Mucosa of descending colon (tissue), 3 donors: ENCODE data around the gene ECSCR. TPM values are rescaled to one million over a fixed set of nuclear protein-coding genes. Genes with fewer than 3 reads are reported as not detected.

ENCODE experiments used
- ATAC-seq: fragments of 200-7000 bp; cut with Tn5 transposase; one replicate; pipeline ENCODE4 v1.9.1; 2020; ENCODE audit warnings: mild to moderate bottlenecking, moderate library complexity
- DNase-seq, 3 donors: peaks; one replicate each; pipeline ENCODE4 v3.0.0-alpha.2; 2020
- H3K36me3 ChIP-seq: fragments of 200-600 bp; one replicate; pipeline ENCODE4 v1.8.0; 2021; ENCODE audit warnings: low read depth, mild to moderate bottlenecking
- H3K4me1 ChIP-seq: fragments of 200-600 bp; one replicate; pipeline ENCODE4 v1.8.0; 2021; ENCODE audit warnings: low read depth, mild to moderate bottlenecking
- H3K4me3 ChIP-seq: fragments of 200-600 bp; one replicate; pipeline ENCODE4 v1.8.0; 2021; ENCODE audit warnings: mild to moderate bottlenecking
- H3K9me3 ChIP-seq: fragments of 200-600 bp; one replicate; pipeline ENCODE4 v1.8.0; 2021; ENCODE audit warnings: mild to moderate bottlenecking
- intact Hi-C, 2 donors: fragments of 100-400 bp; cut with DNase I in 1 of 2; cut with micrococcal nuclease in 1 of 2; formaldehyde crosslinking; loops; one replicate each; pipeline versions ENCODE4 v1.11.0 to v1.11.1; 2022; cut with DNase I, micrococcal nuclease
- total RNA-seq, 3 donors: library from RNA; stranded (reverse); fragmentation: NEBNext Ultra II Directional in 2 of 3; extraction: Animal tissue kit (Norgen Biotek cat#: 25700) in 2 of 3; gene quantifications; one replicate each; pipeline versions ENCODE4 v1.2.1 to v1.2.4, GENCODE V29; 2021 to 2023
- TF ChIP-seq, protein P1 (sequence below): fragments of 200-600 bp; IDR thresholded peaks from one replicate; pipeline ENCODE4 v1.8.0; 2022; ENCODE audit warnings: antibody characterized with exemption, mild to moderate bottlenecking
- donor health status: DM: no; HTN: no; CAD: no; lungs with moderate emphysema.
- donor health status: DM: no; HTN: no; CAD: no.
- donor health status: DM: no; HTN: yes; CAD: no.

The ECSCR gene
- total RNA-seq, 3 donors from 2014 or later, result 3.4 to 8.5 (median 7.9) TPM

DNA sequence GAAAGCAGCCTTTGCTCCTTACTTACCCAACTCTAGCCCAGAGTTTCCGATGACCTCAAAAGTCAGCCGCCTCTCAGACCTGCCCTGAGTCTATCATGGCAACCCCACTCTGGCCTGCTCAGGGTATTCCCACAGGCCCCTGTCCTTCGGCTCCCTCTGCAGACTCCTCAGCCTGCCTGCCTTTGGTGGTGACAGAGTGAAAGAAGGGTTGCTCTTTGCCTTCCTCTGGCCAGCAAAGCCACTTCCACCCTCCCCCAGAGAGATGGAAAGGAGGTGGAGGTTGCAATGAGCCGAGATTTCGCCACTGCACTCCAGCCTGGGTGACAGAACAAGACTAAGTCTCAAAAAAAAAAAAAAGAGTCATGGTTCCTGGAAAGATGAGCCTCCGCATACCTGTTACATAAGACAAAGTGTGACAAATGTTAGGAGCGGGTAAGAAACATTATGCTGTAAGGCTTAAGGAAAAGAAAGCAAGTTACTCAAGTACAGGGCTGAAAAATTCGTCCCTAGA lies 5.9 kb upstream of the ECSCR start:
- H3K36me3 ChIP-seq, result no peaks in the 10 kb centered on the region
- DNase-seq (no peak), ATAC-seq (peak; percentile 28)
- peaks cover 3% of the 10 kb centered on the region for H3K4me1 ChIP-seq
- H3K9me3 ChIP-seq, result no peaks in the 10 kb centered on the region
- intact Hi-C loops, result no loop called here
- H3K4me3 ChIP-seq, result no peak overlapping the region
- TF ChIP-seq, protein P1, sequence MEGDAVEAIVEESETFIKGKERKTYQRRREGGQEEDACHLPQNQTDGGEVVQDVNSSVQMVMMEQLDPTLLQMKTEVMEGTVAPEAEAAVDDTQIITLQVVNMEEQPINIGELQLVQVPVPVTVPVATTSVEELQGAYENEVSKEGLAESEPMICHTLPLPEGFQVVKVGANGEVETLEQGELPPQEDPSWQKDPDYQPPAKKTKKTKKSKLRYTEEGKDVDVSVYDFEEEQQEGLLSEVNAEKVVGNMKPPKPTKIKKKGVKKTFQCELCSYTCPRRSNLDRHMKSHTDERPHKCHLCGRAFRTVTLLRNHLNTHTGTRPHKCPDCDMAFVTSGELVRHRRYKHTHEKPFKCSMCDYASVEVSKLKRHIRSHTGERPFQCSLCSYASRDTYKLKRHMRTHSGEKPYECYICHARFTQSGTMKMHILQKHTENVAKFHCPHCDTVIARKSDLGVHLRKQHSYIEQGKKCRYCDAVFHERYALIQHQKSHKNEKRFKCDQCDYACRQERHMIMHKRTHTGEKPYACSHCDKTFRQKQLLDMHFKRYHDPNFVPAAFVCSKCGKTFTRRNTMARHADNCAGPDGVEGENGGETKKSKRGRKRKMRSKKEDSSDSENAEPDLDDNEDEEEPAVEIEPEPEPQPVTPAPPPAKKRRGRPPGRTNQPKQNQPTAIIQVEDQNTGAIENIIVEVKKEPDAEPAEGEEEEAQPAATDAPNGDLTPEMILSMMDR, result no peak

DNA sequence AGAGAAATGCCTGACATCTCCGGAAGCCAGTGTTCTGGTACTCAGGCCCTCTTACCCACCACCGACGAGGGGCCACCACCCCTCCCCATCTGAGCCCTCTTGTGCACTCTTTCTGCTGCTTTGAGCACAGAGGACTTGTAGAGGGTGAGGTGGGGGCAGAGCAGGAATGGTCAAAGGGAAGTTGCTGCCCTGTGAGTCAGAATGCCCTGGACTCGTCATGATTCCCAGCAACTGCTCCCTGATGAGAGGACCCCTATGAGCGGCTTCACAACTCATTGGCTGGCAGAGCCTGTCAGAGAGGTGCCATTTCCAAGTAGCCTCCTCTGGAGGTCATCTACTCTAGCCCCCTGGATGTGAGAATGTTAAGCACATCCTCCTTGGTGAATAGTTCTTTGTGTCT lies 845 bp downstream of the ECSCR start:
- TF ChIP-seq, protein P1, result no peak

DNA sequence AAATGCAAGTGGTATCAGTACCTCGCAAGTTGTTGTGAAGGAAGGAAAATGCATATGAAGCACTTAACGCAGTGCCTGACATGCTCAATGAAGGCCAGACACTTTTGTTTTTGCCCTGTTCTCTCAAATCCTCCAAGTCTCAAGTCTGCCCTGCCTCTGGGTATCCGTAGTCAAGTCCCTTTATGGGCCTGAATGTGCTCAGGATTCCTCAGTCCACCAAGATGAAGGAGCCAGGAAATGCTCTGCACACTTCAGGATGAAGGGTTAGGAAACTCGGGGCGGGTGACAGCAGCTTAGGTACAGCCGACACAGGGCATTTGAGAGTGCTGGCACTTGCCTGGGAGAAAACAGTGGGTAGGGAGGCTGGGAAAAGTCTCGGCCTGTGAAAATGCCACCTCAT lies 1.4 kb downstream of the ECSCR start:
- ATAC-seq, result no peak
- intact Hi-C loops, result no loop called here
- DNase-seq, result no peak
- TF ChIP-seq, protein P1, result no peak
- no peaks in the 10 kb centered on the region for H3K9me3 ChIP-seq
- no peaks in the 10 kb centered on the region for H3K36me3 ChIP-seq
- no peak overlapping the region for H3K4me3 ChIP-seq
- peaks cover 9% of the 10 kb centered on the region for H3K4me1 ChIP-seq

More for the DNA sequence above, 845 bp downstream of the ECSCR start:
- Histone ChIP-seq H3K4me1 (peaks cover 9% of the 10 kb centered on the region), H3K9me3 (no peaks in the 10 kb centered on the region), H3K36me3 (no peaks in the 10 kb centered on the region), H3K4me3 (no peak overlapping the region)
- DNase-seq (peak in 1 of 3 donors; percentile 15), ATAC-seq (no peak)
- intact Hi-C loops, result no loop called here

DNA sequence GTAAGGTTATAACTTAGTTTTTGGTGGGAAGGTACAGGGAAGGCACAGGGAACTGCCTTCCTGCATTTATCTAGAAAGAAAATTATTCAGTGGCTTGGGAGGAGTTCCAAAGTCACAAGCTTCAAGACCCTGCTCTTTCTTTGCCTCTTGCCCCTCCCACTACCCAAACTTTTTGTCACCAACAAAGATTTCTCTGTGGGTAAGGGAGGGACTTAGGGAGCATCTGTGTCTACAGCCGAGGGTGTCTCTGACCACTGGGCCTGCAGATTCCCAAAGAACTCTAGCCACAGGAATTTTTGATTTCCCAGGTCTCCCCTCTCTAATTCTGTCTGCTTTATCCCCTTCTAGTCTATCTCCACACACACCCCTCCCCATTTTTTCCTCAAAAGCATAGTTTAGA lies 2.1 kb downstream of the ECSCR start:
- ATAC-seq (no peak), DNase-seq (no peak)
- intact Hi-C loops, result no loop called here
- H3K9me3 ChIP-seq, result no peaks in the 10 kb centered on the region
- TF ChIP-seq, protein P1, result no peak
- H3K4me3 ChIP-seq, result no peak overlapping the region
- H3K36me3 ChIP-seq, result no peaks in the 10 kb centered on the region
- peaks cover 9% of the 10 kb centered on the region for H3K4me1 ChIP-seq

DNA sequence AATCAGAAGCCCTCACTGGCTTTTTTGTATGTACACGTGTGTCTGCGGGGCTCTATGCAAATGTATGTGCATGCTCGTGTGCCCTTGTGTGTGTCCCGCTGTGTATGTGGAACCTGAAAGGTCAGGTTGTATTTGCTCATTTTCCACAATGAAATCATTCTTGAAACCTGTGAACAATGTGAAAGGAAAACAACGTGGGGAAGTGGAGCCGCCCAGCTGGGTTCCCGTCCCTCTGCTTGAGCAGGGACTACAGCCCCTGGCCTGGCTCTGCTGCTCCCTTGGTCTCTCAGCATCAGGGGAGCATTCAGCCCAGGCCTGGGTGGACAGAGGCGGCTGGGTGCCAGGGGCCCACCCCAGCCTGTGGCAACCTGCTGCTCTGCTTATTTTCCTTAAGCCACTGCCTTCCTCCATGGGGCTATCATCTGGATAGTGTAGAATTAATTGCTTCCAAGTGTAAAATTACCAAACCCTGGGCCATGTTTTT lies 3.0 kb downstream of the ECSCR start:
- peak; percentile 24 to 61 (median 55) for DNase-seq
- TF ChIP-seq, protein P1, result no peak
- Histone ChIP-seq H3K9me3 (no peaks in the 10 kb centered on the region), H3K4me3 (no peak overlapping the region), H3K4me1 (peaks cover 9% of the 10 kb centered on the region), H3K36me3 (no peaks in the 10 kb centered on the region)
- peak; percentile 67 for ATAC-seq
- intact Hi-C loops, result no loop called here
